Stimulated activated naive CD8-positive, alpha-beta T cell treated with anti-CD3 and anti-CD28 coated beads, Interleukin-15, amount 100 ng/mL, for 72 hours (primary cell): ENCODE measurements around the gene SMAD7.

Experiments
- ATAC-seq: fragments of 150-1000 bp; cut with Tn5 transposase; 2 replicates; pipeline ENCODE4 v1.10.0; 2021; ENCODE audit warnings: mild to moderate bottlenecking, moderate library complexity
- DNase-seq, 2 donors: peaks; one replicate each; pipeline ENCODE4 v3.0.0; 2021 to 2022
- H3K27ac Mint-ChIP-seq, 2 donors: one replicate each; pipeline ENCODE4 v1.8.0; 2022; ENCODE audit warnings: mild to moderate bottlenecking in 2 of 2, mixed read lengths in 2 of 2, moderate library complexity in 2 of 2
- H3K27me3 Mint-ChIP-seq: one replicate; pipeline ENCODE4 v1.8.0; 2022; ENCODE audit warnings: mixed read lengths
- H3K4me1 Mint-ChIP-seq: one replicate; pipeline ENCODE4 v1.8.0; 2022; ENCODE audit warnings: mild to moderate bottlenecking, mixed read lengths
- H3K4me3 Mint-ChIP-seq, 2 donors: one replicate each; pipeline ENCODE4 v1.8.0; 2022; ENCODE audit warnings: mild to moderate bottlenecking in 2 of 2, mixed read lengths in 2 of 2, moderate library complexity in 1 of 2
- H3K9me3 Mint-ChIP-seq, 2 donors: one replicate each; pipeline ENCODE4 v1.8.0; 2022; ENCODE audit warnings: mixed read lengths in 2 of 2

SMAD7 gene

GRCh38 chr18:48885266-48885923 is 65.4 kb downstream of the SMAD7 start:
- Mint-ChIP-seq H3K9me3 (no peaks in the 10 kb centered on the region), H3K27ac (no peak overlapping the region), H3K4me1 (peaks cover 18% of the 10 kb centered on the region), H3K4me3 (no peak overlapping the region), H3K27me3 (no peaks in the 10 kb centered on the region)
- DNase-seq (no peak), ATAC-seq (no peak)

GRCh38 chr18:48884771-48885170 is 66.0 kb downstream of the SMAD7 start:
- H3K4me1 Mint-ChIP-seq, result peaks cover 21% of the 10 kb centered on the region
- no peak overlapping the region for H3K4me3 Mint-ChIP-seq
- H3K27ac Mint-ChIP-seq, result peak overlapping the region in 1 of 2 donors; percentile 76
- H3K27me3 Mint-ChIP-seq, result no peaks in the 10 kb centered on the region
- DNase-seq (no peak), ATAC-seq (no peak)
- no peaks in the 10 kb centered on the region for H3K9me3 Mint-ChIP-seq

- Mint-ChIP-seq H3K9me3 (no peaks in the 10 kb centered on the region), H3K4me3 (no peak overlapping the region), H3K27me3 (no peaks in the 10 kb centered on the region), H3K27ac (peak overlapping the region in 1 of 2 donors; percentile 76), H3K4me1 (peaks cover 21% of the 10 kb centered on the region)
- ATAC-seq, result no peak
- no peak for DNase-seq
Measured at GRCh38 chr18:48884306-48884705, 66.5 kb downstream of the SMAD7 start.

- DNase-seq (no peak), ATAC-seq (no peak)
- H3K9me3 Mint-ChIP-seq, result no peaks in the 10 kb centered on the region
- H3K27me3 Mint-ChIP-seq, result peaks cover 7% of the 10 kb centered on the region
- no peak overlapping the region for H3K4me3 Mint-ChIP-seq
- peaks cover 24% of the 10 kb centered on the region for H3K4me1 Mint-ChIP-seq
- H3K27ac Mint-ChIP-seq, result no peak overlapping the region
Measured at GRCh38 chr18:48882379-48882778, 68.4 kb downstream of the SMAD7 start.

GRCh38 chr18:48880931-48881330 is 69.8 kb downstream of the SMAD7 start:
- Mint-ChIP-seq H3K4me1 (peaks cover 19% of the 10 kb centered on the region), H3K4me3 (no peak overlapping the region), H3K9me3 (no peaks in the 10 kb centered on the region), H3K27me3 (peaks cover 7% of the 10 kb centered on the region), H3K27ac (no peak overlapping the region)
- ATAC-seq (no peak), DNase-seq (no peak)

GRCh38 chr18:48879008-48879431 is 71.7 kb downstream of the SMAD7 start:
- Mint-ChIP-seq H3K4me3 (no peak overlapping the region), H3K9me3 (no peaks in the 10 kb centered on the region), H3K27ac (no peak overlapping the region), H3K4me1 (peaks cover 12% of the 10 kb centered on the region), H3K27me3 (peaks cover 7% of the 10 kb centered on the region)
- DNase-seq, result no peak
- ATAC-seq, result no peak

- H3K27ac Mint-ChIP-seq, result no peak overlapping the region
Measured at GRCh38 chr18:48878471-48878870, 72.3 kb downstream of the SMAD7 start.

GRCh38 chr18:48877941-48878340 is 72.8 kb downstream of the SMAD7 start:
- H3K27ac Mint-ChIP-seq, result no peak overlapping the region
- H3K27me3 Mint-ChIP-seq, result peaks cover 7% of the 10 kb centered on the region
- DNase-seq (no peak), ATAC-seq (no peak)
- H3K9me3 Mint-ChIP-seq, result no peaks in the 10 kb centered on the region
- peaks cover 19% of the 10 kb centered on the region for H3K4me1 Mint-ChIP-seq
- H3K4me3 Mint-ChIP-seq, result no peak overlapping the region

More at GRCh38 chr18:48878471-48878870, 72.3 kb downstream of the SMAD7 start:
- ATAC-seq (no peak), DNase-seq (no peak)
- no peak overlapping the region for H3K4me3 Mint-ChIP-seq
- peaks cover 7% of the 10 kb centered on the region for H3K27me3 Mint-ChIP-seq
- H3K4me1 Mint-ChIP-seq, result peaks cover 14% of the 10 kb centered on the region
- no peaks in the 10 kb centered on the region for H3K9me3 Mint-ChIP-seq

- Mint-ChIP-seq H3K4me1 (peaks cover 31% of the 10 kb centered on the region), H3K4me3 (no peak overlapping the region), H3K27me3 (peaks cover 7% of the 10 kb centered on the region), H3K9me3 (no peaks in the 10 kb centered on the region), H3K27ac (no peak overlapping the region)
- no peak for ATAC-seq
- no peak for DNase-seq
Measured at GRCh38 chr18:48876590-48876989, 74.2 kb downstream of the SMAD7 start.

- H3K27me3 Mint-ChIP-seq, result peaks cover 7% of the 10 kb centered on the region
- DNase-seq, result no peak
- no peak overlapping the region for H3K4me3 Mint-ChIP-seq
- peaks cover 36% of the 10 kb centered on the region for H3K4me1 Mint-ChIP-seq
- no peak for ATAC-seq
- no peaks in the 10 kb centered on the region for H3K9me3 Mint-ChIP-seq
- no peak overlapping the region for H3K27ac Mint-ChIP-seq
Measured at GRCh38 chr18:48875942-48876511, 74.7 kb downstream of the SMAD7 start.

- H3K27me3 Mint-ChIP-seq, result peaks cover 7% of the 10 kb centered on the region
- DNase-seq (no peak), ATAC-seq (no peak)
- H3K27ac Mint-ChIP-seq, result peak overlapping the region in 1 of 2 donors; percentile 37
- H3K4me3 Mint-ChIP-seq, result no peak overlapping the region
- no peaks in the 10 kb centered on the region for H3K9me3 Mint-ChIP-seq
- peaks cover 34% of the 10 kb centered on the region for H3K4me1 Mint-ChIP-seq
Measured at GRCh38 chr18:48875314-48875941, 75.3 kb downstream of the SMAD7 start.

GRCh38 chr18:48874701-48875162 is 76.0 kb downstream of the SMAD7 start:
- Mint-ChIP-seq H3K27me3 (peaks cover 7% of the 10 kb centered on the region), H3K4me1 (peaks cover 37% of the 10 kb centered on the region), H3K4me3 (no peak overlapping the region), H3K27ac (no peak overlapping the region), H3K9me3 (no peaks in the 10 kb centered on the region)
- DNase-seq, result no peak
- ATAC-seq, result no peak

- Mint-ChIP-seq H3K4me1 (peaks cover 42% of the 10 kb centered on the region), H3K27ac (no peak overlapping the region), H3K27me3 (peaks cover 7% of the 10 kb centered on the region), H3K9me3 (no peaks in the 10 kb centered on the region), H3K4me3 (no peak overlapping the region)
- ATAC-seq (no peak), DNase-seq (no peak)
Measured at GRCh38 chr18:48874233-48874632, 76.5 kb downstream of the SMAD7 start.

- no peaks in the 10 kb centered on the region for H3K9me3 Mint-ChIP-seq
- H3K4me3 Mint-ChIP-seq, result no peak overlapping the region
- ATAC-seq (no peak), DNase-seq (no peak)
- peak overlapping the region in 1 of 2 donors; percentile 75 for H3K27ac Mint-ChIP-seq
- no peaks in the 10 kb centered on the region for H3K27me3 Mint-ChIP-seq
- peaks cover 53% of the 10 kb centered on the region for H3K4me1 Mint-ChIP-seq
Measured at GRCh38 chr18:48872234-48873145, 78.3 kb downstream of the SMAD7 start.

GRCh38 chr18:48871391-48872166 is 79.2 kb downstream of the SMAD7 start:
- Mint-ChIP-seq H3K27me3 (no peaks in the 10 kb centered on the region), H3K4me3 (no peak overlapping the region), H3K9me3 (no peaks in the 10 kb centered on the region), H3K4me1 (peaks cover 53% of the 10 kb centered on the region), H3K27ac (peak overlapping the region in 1 of 2 donors; percentile 72)
- no peak for ATAC-seq
- DNase-seq, result no peak
